NCI-H446 treated with DMSO at 0.1 percent for 48 hours (cell line): ENCODE results near the gene KDM3B.
"Not testable (repeated sequence)": the region's sequence is repeated elsewhere in the genome, so short reads cannot be mapped to it uniquely, and the experiment has no call there.

Source experiments
- DNase-seq: peaks from one replicate; lab custom pipeline; 2025; lab: John Stamatoyannopoulos, UW

Gene KDM3B

GRCh38 chr5:138351056-138351455 lies 1.4 kb upstream of the KDM3B start:
- no peak for DNase-seq

GRCh38 chr5:138351517-138351916 lies 968 bp upstream of the KDM3B start:
- DNase-seq: no peak

GRCh38 chr5:138352722-138353559 lies 456 bp downstream of the KDM3B start:
- DNase-seq: peak; percentile 22

- no peak for DNase-seq
Measured at GRCh38 chr5:138353560-138354080, 1.1 kb downstream of the KDM3B start.

- no peak for DNase-seq
Measured at GRCh38 chr5:138354387-138354786, 1.9 kb downstream of the KDM3B start.

- no peak for DNase-seq
Measured at GRCh38 chr5:138354926-138355378, 2.5 kb downstream of the KDM3B start.

- DNase-seq: no peak
Measured at GRCh38 chr5:138359621-138360020, 7.1 kb downstream of the KDM3B start.

GRCh38 chr5:138360941-138361452 lies 8.5 kb downstream of the KDM3B start:
- no peak for DNase-seq

GRCh38 chr5:138364576-138364975 lies 12.1 kb downstream of the KDM3B start:
- no peak for DNase-seq

GRCh38 chr5:138366632-138367382 lies 14.3 kb downstream of the KDM3B start:
- DNase-seq: no peak

- no peak for DNase-seq
Measured at GRCh38 chr5:138369261-138369660, 16.8 kb downstream of the KDM3B start.

- no peak for DNase-seq
Measured at GRCh38 chr5:138369706-138370105, 17.2 kb downstream of the KDM3B start.

- no peak for DNase-seq
Measured at GRCh38 chr5:138370537-138370936, 18.1 kb downstream of the KDM3B start.

GRCh38 chr5:138371454-138371853 lies 19.0 kb downstream of the KDM3B start:
- no peak for DNase-seq

GRCh38 chr5:138372225-138372624 lies 19.7 kb downstream of the KDM3B start:
- no peak for DNase-seq

GRCh38 chr5:138372653-138373052 lies 20.2 kb downstream of the KDM3B start:
- DNase-seq: no peak

- no peak for DNase-seq
Measured at GRCh38 chr5:138382347-138382746, 29.9 kb downstream of the KDM3B start.

- no peak for DNase-seq
Measured at GRCh38 chr5:138385660-138386059, 33.2 kb downstream of the KDM3B start.

- DNase-seq: no peak
Measured at GRCh38 chr5:138386290-138386689, 33.8 kb downstream of the KDM3B start.

GRCh38 chr5:138389332-138389731 lies 36.8 kb downstream of the KDM3B start:
- no peak for DNase-seq

GRCh38 chr5:138389911-138390310 lies 37.4 kb downstream of the KDM3B start:
- not testable (repeated sequence) for DNase-seq

- DNase-seq: no peak
Measured at GRCh38 chr5:138391859-138392386, 39.4 kb downstream of the KDM3B start.
